K562 (cell line): ENCODE results near the gene ARID5B. TPM values are rescaled to one million over a fixed set of nuclear protein-coding genes. Genes with fewer than 3 reads are reported as not detected.

Source experiments
- ATAC-seq: fragments of 200-7000 bp; cut with Tn5 transposase; 3 replicates; pipeline ENCODE4 v1.9.1; 2020; ENCODE audit warnings: moderate library complexity
- BruUV-seq: library from RNA; stranded (reverse); fragments of 400-500 nt; replicated peaks from 2 replicates; lab custom pipeline; 2021; lab: Mats Ljungman, UMichigan
- CTCF ChIA-PET: fragments of 300-600 bp; formaldehyde crosslinking; extraction: SDS; loops from one replicate; lab custom pipeline; 2021; ENCODE audit warnings: low intra/inter-chr PET ratio; lab: Yijun Ruan, JAX
- POLR2A ChIA-PET: fragments of 300-600, 350-650 bp; sonication (Branson Sonifier 250); formaldehyde crosslinking; extraction: SDS; loops from one replicate; lab custom pipeline; 2021; ENCODE audit warnings: antibody characterized with exemption, inconsistent platforms; lab: Yijun Ruan, JAX
- DNase-seq, 4 experiments: peaks; one replicate each; pipeline versions ENCODE4 v3.0.0 to v3.0.0-alpha.2; 2011 to 2018; ENCODE audit warnings: low spot score in 3 of 4, mixed read lengths in 3 of 4; ENCODE audit errors: extremely low read depth in 1 of 4
- FAIRE-seq: peaks from 2 replicates; lab custom pipeline; 2011; peaks lifted over from hg19 to GRCh38; lab: Jason Lieb, UNC
- H2AFZ ChIP-seq: 2 replicates; pipeline ENCODE4 v1.6.0; 2011; ENCODE audit warnings: low read depth, low read length, control low read depth, inconsistent platforms
- H3K27ac ChIP-seq: fragments of 200-600 bp; 3 replicates; pipeline ENCODE4 v1.8.0; 2011; ENCODE audit warnings: low read depth, mild to moderate bottlenecking, control low read depth, inconsistent platforms, low read length, moderate library complexity, mixed read lengths; ENCODE audit errors: extremely low read depth
- H3K27me3 ChIP-seq, 2 experiments: fragments of 300-600 bp in 1 of 2; 2 replicates in 1 of 2; 3 replicates in 1 of 2; pipeline versions ENCODE4 v1.6.0 to v1.8.0; 2011; ENCODE audit warnings: inconsistent platforms in 2 of 2, low read length in 2 of 2, mild to moderate bottlenecking in 1 of 2, mixed read lengths in 1 of 2, moderate library complexity in 1 of 2; ENCODE audit not compliant: control insufficient read depth in 2 of 2, insufficient read depth in 2 of 2
- H3K36me3 ChIP-seq: fragments of 300-600 bp; 3 replicates; pipeline ENCODE4 v1.8.0; 2011; ENCODE audit warnings: mild to moderate bottlenecking, low read length, inconsistent platforms; ENCODE audit not compliant: control insufficient read depth, insufficient read depth
- H3K4me1 ChIP-seq, 2 experiments: fragments of 200-600 bp in 1 of 2; replicated peaks in 1 of 2; 2 replicates in 1 of 2; 3 replicates in 1 of 2; pipeline versions ENCODE4 v1.5.1 to v1.8.0; 2011; ENCODE audit warnings: inconsistent platforms in 2 of 2, low read length in 2 of 2, mild to moderate bottlenecking in 1 of 2, mixed read lengths in 1 of 2, moderate library complexity in 1 of 2; ENCODE audit not compliant: control insufficient read depth in 2 of 2, insufficient read depth in 2 of 2
- H3K4me2 ChIP-seq: 2 replicates; pipeline ENCODE4 v1.6.1; 2011; ENCODE audit warnings: low read length, control low read depth, inconsistent platforms, mixed read lengths; ENCODE audit not compliant: insufficient read depth
- H3K4me3 ChIP-seq: fragments of 200-600 bp; sonication (generic), shearing (Covaris generic); 2 replicates; pipeline ENCODE4 v1.5.1; 2016; ENCODE audit warnings: control low read depth, inconsistent platforms
- H3K79me2 ChIP-seq: fragments of 200-600 bp; 3 replicates; pipeline ENCODE4 v1.8.0; 2011; ENCODE audit warnings: low read length, inconsistent platforms; ENCODE audit not compliant: control insufficient read depth, insufficient read depth
- H3K9ac ChIP-seq, 2 experiments: 2 replicates each; pipeline versions ENCODE4 v1.6.0 to v1.6.1; 2011; ENCODE audit warnings: low read depth in 2 of 2, low read length in 2 of 2, control low read depth in 1 of 2, inconsistent platforms in 1 of 2, mild to moderate bottlenecking in 1 of 2, mixed read lengths in 1 of 2; ENCODE audit not compliant: insufficient read depth in 1 of 2
- H3K9me1 ChIP-seq: one replicate; pipeline ENCODE4 v1.6.0; 2011; ENCODE audit warnings: inconsistent platforms, mild to moderate bottlenecking, low read length, moderate library complexity; ENCODE audit not compliant: control insufficient read depth, insufficient read depth
- H3K9me3 ChIP-seq: replicated peaks from 2 replicates; pipeline ENCODE4 v1.5.1; 2011; ENCODE audit warnings: low read depth, low read length, inconsistent platforms; ENCODE audit not compliant: control insufficient read depth, insufficient read depth
- H4K20me1 ChIP-seq: replicated peaks from 2 replicates; pipeline ENCODE4 v1.6.1; 2011; ENCODE audit warnings: low read length, inconsistent platforms, mixed read lengths; ENCODE audit not compliant: control insufficient read depth, insufficient read depth
- BCOR ChIP-seq: fragments of 450-650 bp; IDR thresholded peaks from 2 replicates; pipeline ENCODE4 v1.6.1; 2016
- FOXJ2 ChIP-seq: fragments of 200-800 bp; sonication (Bioruptor generic); IDR thresholded peaks from 2 replicates; pipeline ENCODE4 v1.6.1; 2016; ENCODE audit warnings: missing genetic modification characterization, missing compliant biosample characterization
- FOXP1 ChIP-seq: sonication (generic); formaldehyde crosslinking; IDR thresholded peaks from 2 replicates; pipeline ENCODE4 v1.8.0; 2022; ENCODE audit warnings: mild to moderate bottlenecking, missing genetic modification reagents
- ID3 ChIP-seq, 2 experiments: fragments of 250-450 bp in 1 of 2; fragments of 450-650 bp in 1 of 2; sonication (Bioruptor Pico) in 1 of 2; IDR thresholded peaks; 2 replicates each; pipeline versions ENCODE4 v1.6.1 to v1.8.0; 2016 to 2021; ENCODE audit warnings: mild to moderate bottlenecking in 2 of 2, moderate library complexity in 2 of 2, missing compliant biosample characterization in 1 of 2, missing genetic modification characterization in 1 of 2
- L3MBTL2 ChIP-seq: fragments of 450-650 bp; IDR thresholded peaks from 2 replicates; pipeline ENCODE4 v1.6.1; 2016; ENCODE audit warnings: mild to moderate bottlenecking, moderate library complexity
- MCM3 ChIP-seq: fragments of 450-650 bp; IDR thresholded peaks from 2 replicates; pipeline ENCODE4 v1.6.1; 2016
- NR4A1 ChIP-seq, 2 experiments: fragments of 250-450 bp in 1 of 2; fragments of 450-650 bp in 1 of 2; sonication (Bioruptor Pico) in 1 of 2; IDR thresholded peaks; 2 replicates each; pipeline versions ENCODE4 v1.4.0 to v1.6.1; 2016 to 2020; ENCODE audit warnings: mild to moderate bottlenecking in 2 of 2, missing compliant biosample characterization in 1 of 2, missing genetic modification characterization in 1 of 2, moderate library complexity in 1 of 2
- PRMT5 ChIP-seq: sonication (generic); formaldehyde crosslinking; IDR thresholded peaks from 2 replicates; pipeline ENCODE4 v1.5.0; 2020; ENCODE audit warnings: missing genetic modification reagents
- STAG1 ChIP-seq: sonication (generic); formaldehyde crosslinking; IDR thresholded peaks from 2 replicates; pipeline ENCODE4 v1.5.0; 2020; ENCODE audit warnings: missing genetic modification reagents, borderline replicate concordance
- TCF3 ChIP-seq: sonication (generic); formaldehyde crosslinking; IDR thresholded peaks from 2 replicates; pipeline ENCODE4 v1.4.0; 2020; ENCODE audit warnings: mild to moderate bottlenecking, missing genetic modification reagents
- TCFL5 ChIP-seq: fragments of 250-450 bp; sonication (Bioruptor Pico); conservative IDR thresholded peaks from 2 replicates; pipeline ENCODE4 v1.6.1; 2021; ENCODE audit warnings: mild to moderate bottlenecking, moderate library complexity, matching md5 sums
- TEAD1 ChIP-seq, 2 experiments: fragments of 450-650 bp in 1 of 2; sonication (generic) in 1 of 2; formaldehyde crosslinking; IDR thresholded peaks; 2 replicates each; pipeline versions ENCODE4 v1.4.0 to v1.8.0; 2020 to 2022; ENCODE audit warnings: mild to moderate bottlenecking in 2 of 2, missing genetic modification reagents in 1 of 2
- TFE3 ChIP-seq: fragments of 450-650 bp; formaldehyde crosslinking; IDR thresholded peaks from 2 replicates; pipeline ENCODE4 v1.4.0; 2020; ENCODE audit warnings: mild to moderate bottlenecking, mixed read lengths
- ZNF316 ChIP-seq: fragments of 450-650 bp; IDR thresholded peaks from 2 replicates; pipeline ENCODE4 v1.6.1; 2016
- WGBS: fragments of 100-300 bp; shearing (Covaris generic); methylation state at CpG from one replicate; pipeline ENCODE4 v1.1.6; 2016; ENCODE audit warnings: low coverage, mixed read lengths; ENCODE audit not compliant: insufficient coverage; ENCODE audit errors: missing lambda C conversion rate; 5-methylcytosine and 5-hydroxymethylcytosine counted together
- in situ Hi-C: fragments of 300-500 bp; cut with MboI; formaldehyde crosslinking; loops from 4 replicates; pipeline ENCODE4 v1.15.0; 2018; ENCODE audit warnings: inconsistent platforms, mixed read lengths
- intact Hi-C: fragments of 100-400 bp; cut with micrococcal nuclease; formaldehyde crosslinking; loops from 2 replicates; pipeline ENCODE4 v1.14.2; 2022
- polyA plus RNA-seq, 8 experiments: library from polyadenylated mRNA; depleted of rRNA in 4 of 8; stranded (reverse) in 5 of 8; unstranded in 3 of 8; fragments of >200 nt; fragmentation: Nextera tagmentation in 2 of 8; fragmentation: Illumina TruSeq in 1 of 8; extraction: Ambion mirVana in 2 of 8; extraction: Trizol in 1 of 8; gene quantifications; 2 replicates each; pipeline versions ENCODE4 v1.2.1 to v1.2.3, GENCODE V29; 2011 to 2014; ENCODE audit warnings: inconsistent platforms in 1 of 8, missing spikeins in 1 of 8
- total RNA-seq, 7 experiments: library from RNA; depleted of rRNA in 6 of 7; stranded (reverse); fragments of >200 nt in 6 of 7; fragmentation: Illumina TruSeq in 2 of 7; extraction: Trizol in 2 of 7; gene quantifications; 2 replicates each; pipeline versions ENCODE4 v1.2.1 to v1.2.3, GENCODE V29; 2011 to 2021; ENCODE audit warnings: low replicate concordance in 1 of 7

Gene ARID5B
- total and polyA plus RNA-seq, 9 of the 15 experiments (the other 6 are each of a cell fraction or from before 2014, with no cell fraction given) = 0.48 to 1.6 (median 0.80) TPM

GRCh38 chr10:62043421-62044021, 142.0 kb downstream of the ARID5B start:
- H3K79me2 ChIP-seq = no peaks in the 10 kb centered on the region
- H3K4me2 ChIP-seq = no peak overlapping the region
- no peak overlapping the region for H3K27ac ChIP-seq
- no peaks in the 10 kb centered on the region for H3K9me1 ChIP-seq
- no peaks in the 10 kb centered on the region for H3K36me3 ChIP-seq
- no peak overlapping the region for H3K4me3 ChIP-seq
- BruUV-seq = no TSS peak
- CTCF ChIA-PET = interaction anchor here (0.6 kb wide), 1 partner anchor 40 kb away, joined by 3 read pairs; no protein-coding TSS in a partner anchor
- intact Hi-C loops = loop anchor here (1.0 kb wide), 1 partner anchor 39 kb away; no protein-coding TSS in a partner anchor
- no peaks in the 10 kb centered on the region for H3K9me3 ChIP-seq
- WGBS = 5% methylated on average over 4 of the region's 4 CpGs
- ATAC-seq (no peak), FAIRE-seq (no peak), DNase-seq (no peak)
- H2AFZ ChIP-seq = no peak overlapping the region
- in situ Hi-C loops = loop anchor here (10.0 kb wide), 1 partner anchor 201 kb away; no protein-coding TSS in a partner anchor
- no peaks in the 10 kb centered on the region for H4K20me1 ChIP-seq
- H3K27me3 ChIP-seq = peaks cover 0 to 4% of the 10 kb centered on the region in 2 experiments; a peak in 1 of 5 replicates
- H3K9ac ChIP-seq = no peak overlapping the region
- POLR2A ChIA-PET = interaction anchor here (1.0 kb wide), 1 partner anchor 200 kb away, joined by 4 read pairs; no protein-coding TSS in a partner anchor
- H3K4me1 ChIP-seq = peaks cover 0 to under 1% of the 10 kb centered on the region in 2 experiments; a peak in 1 of 5 replicates
- TF ChIP-seq FOXJ2 (tag) (no peak), TCF3 (CRISPR knock-in tag) (no peak), PRMT5 (CRISPR knock-in tag) (no peak), L3MBTL2 (0 out of 2 replicates have a peak, but pooled peaks have one; percentile 15), TEAD1 (CRISPR knock-in tag; IDR thresholded peaks at IDR 0.05) (0 out of 4 replicates have a peak, but pooled peaks of 1 of the 2 experiments have one; percentile 33), NR4A1 (CRISPR knock-in tag; IDR thresholded peaks at IDR 0.05) (no peak), NR4A1 (tag; IDR thresholded peaks at IDR 0.05) (no peak), TFE3 (CRISPR knock-in tag) (no peak), ZNF316 (no peak), MCM3 (no peak), TCFL5 (CRISPR knock-in tag) (no peak), BCOR (no peak), FOXP1 (CRISPR knock-in tag) (no peak), ID3 (CRISPR knock-in tag; IDR thresholded peaks at IDR 0.05) (no peak), ID3 (tag; IDR thresholded peaks at IDR 0.05) (no peak), STAG1 (CRISPR knock-in tag) (no peak)
- TF ChIP-seq, all 486 proteins: peak for 2
